Epithelial cell of proximal tubule (primary cell): ENCODE data around the gene TXNDC11. TPM values are rescaled to one million over a fixed set of nuclear protein-coding genes. Genes with fewer than 3 reads are reported as not detected.

ENCODE experiments used
- DNase-seq: peaks from one replicate; pipeline ENCODE4 v3.0.0-alpha.2; 2011; ENCODE audit warnings: low read depth
- H3K4me3 ChIP-seq: 2 replicates; pipeline ENCODE4 v1.5.1; 2011; ENCODE audit warnings: low read depth, mild to moderate bottlenecking, low read length
- total RNA-seq: library from RNA; depleted of rRNA; stranded (reverse); fragments of >200 nt; gene quantifications from 2 replicates; pipeline ENCODE4 v1.2.3, GENCODE V29; 2015
- TF ChIP-seq, protein P1 (sequence below): conservative IDR thresholded peaks from 2 replicates; pipeline ENCODE4 v1.5.1; 2012; ENCODE audit warnings: low read depth, mild to moderate bottlenecking, low read length

TXNDC11 gene
- total RNA-seq, 1 donor from 2014 or later, result 20.2 TPM

DNA sequence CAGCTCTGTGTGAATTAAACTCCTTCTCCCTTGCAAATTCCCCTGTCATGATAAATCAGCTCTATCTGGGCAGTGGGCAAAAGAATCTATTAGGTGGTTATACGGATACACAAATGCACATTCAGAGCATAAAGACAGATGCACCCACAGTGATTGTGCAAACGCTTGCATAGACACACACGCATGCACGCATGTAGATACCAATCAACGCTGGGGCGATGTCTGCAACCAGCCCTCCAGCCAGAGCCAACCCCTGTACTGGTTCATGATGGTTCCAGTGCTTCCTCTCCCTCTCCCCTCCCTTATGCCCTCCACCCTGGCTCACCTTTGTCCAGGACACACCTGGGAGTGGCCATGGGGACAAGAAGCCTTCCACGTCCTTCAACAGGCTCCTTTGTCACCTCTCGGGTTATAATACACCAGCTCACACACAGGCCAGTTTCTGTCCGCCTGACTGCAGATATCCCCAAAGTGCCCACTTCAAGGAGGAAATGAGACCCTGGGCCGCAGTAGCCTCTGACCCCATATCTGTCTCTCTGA is 107.5 kb downstream of the TXNDC11 start:
- no peak overlapping the region for H3K4me3 ChIP-seq
- DNase-seq, result no peak
- TF ChIP-seq, protein P1, sequence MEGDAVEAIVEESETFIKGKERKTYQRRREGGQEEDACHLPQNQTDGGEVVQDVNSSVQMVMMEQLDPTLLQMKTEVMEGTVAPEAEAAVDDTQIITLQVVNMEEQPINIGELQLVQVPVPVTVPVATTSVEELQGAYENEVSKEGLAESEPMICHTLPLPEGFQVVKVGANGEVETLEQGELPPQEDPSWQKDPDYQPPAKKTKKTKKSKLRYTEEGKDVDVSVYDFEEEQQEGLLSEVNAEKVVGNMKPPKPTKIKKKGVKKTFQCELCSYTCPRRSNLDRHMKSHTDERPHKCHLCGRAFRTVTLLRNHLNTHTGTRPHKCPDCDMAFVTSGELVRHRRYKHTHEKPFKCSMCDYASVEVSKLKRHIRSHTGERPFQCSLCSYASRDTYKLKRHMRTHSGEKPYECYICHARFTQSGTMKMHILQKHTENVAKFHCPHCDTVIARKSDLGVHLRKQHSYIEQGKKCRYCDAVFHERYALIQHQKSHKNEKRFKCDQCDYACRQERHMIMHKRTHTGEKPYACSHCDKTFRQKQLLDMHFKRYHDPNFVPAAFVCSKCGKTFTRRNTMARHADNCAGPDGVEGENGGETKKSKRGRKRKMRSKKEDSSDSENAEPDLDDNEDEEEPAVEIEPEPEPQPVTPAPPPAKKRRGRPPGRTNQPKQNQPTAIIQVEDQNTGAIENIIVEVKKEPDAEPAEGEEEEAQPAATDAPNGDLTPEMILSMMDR, result no peak

DNA sequence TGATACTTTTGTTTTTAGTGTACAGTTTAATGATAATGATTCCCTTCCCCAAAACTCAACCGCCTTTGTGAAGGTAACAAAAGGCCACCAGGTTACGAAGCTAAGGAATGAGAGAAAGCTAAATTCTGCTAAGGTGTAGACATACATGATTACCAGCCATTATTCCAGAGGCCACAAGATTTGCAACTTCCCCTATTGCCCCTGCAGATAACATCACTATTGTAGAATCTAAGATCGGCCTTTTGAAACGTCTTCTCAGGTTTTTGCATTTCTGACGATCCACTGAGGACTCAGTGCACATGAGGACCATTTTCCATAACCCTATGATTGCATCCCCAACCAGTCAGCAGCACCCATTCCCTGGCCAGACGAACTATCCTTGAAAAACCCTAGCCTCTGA is 108.3 kb downstream of the TXNDC11 start:
- H3K4me3 ChIP-seq, result no peak overlapping the region
- TF ChIP-seq, protein P1, result no peak
- no peak for DNase-seq

DNA sequence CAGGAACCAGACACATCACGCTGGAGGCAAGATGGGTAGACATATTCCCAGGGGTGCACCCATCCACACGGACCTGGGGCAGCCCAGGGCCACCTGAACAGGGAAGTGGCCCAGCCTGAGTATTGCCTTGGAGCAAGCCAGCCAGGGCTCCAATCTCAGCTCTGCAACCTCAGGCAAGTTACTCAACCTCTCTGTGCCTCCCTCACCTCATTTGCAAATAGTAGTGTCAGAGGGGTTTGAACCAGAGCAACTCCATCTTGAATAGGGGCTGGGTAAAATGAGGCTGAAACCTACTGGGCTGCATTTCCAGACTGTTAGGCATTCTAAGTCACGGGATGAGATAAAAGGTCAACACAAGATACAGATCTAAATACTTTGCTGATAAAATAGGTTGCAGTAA is 109.5 kb downstream of the TXNDC11 start:
- TF ChIP-seq, protein P1, result no peak
- DNase-seq, result no peak
- no peak overlapping the region for H3K4me3 ChIP-seq

DNA sequence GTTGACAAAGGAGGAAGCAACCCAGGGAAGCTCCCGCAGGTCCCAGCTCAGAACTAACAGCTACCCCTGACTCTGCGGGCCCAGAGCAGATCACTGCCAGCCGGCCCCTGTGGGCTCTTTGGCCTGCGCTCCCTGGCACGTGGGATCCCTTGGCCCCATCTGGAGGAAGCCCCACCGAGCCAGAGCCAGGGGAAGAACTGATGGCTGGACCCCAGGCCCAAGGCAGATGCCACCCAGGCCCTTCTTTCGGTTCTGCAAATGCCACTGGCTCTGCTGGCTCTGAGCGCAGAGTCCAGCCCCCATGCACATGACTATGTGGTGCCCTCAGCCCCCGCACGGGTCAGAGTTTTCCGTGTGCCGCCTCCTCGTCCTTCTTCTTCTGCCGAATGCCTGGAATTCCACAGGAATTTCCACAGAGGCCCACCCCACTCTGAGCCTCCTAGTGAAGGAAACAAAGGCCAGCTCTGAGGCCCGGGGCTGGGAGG is 110.2 kb downstream of the TXNDC11 start:
- DNase-seq, result peak; percentile 36
- TF ChIP-seq, protein P1, result no peak
- no peak overlapping the region for H3K4me3 ChIP-seq

DNA sequence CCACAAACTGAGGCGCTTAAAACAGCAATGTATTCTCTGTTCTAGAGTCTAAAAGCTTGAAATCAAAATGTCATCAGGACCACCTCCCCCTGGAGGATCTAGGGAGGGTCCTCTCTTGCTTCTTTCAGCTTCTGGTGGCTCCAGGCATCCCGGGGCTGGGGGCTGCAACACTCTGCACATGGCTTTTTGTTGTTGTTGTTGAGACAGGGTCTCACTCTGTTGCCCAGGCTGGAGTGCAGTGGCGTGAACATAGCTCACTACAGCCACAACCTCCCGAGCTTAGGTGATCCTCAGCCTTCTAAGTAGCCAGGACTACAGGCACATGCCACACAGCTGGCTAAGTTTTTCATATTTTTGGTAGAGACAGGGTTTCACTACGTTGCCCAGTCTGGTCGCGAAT is 111.4 kb downstream of the TXNDC11 start:
- no peak for DNase-seq
- H3K4me3 ChIP-seq, result no peak overlapping the region
- TF ChIP-seq, protein P1, result no peak

DNA sequence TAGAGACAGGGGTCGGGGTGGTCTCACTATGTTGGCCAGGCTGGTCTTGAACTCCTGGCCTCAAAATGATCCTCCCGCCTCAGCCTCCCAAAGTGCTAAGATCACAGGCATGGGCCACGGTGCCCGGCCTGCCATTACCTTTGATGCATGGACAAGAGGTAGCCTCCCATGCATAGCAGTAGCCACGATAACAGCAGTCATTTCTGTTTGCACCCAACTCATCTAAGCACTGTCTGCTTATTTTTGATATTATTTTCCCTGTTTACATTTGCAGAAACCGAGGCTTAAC is 111.9 kb downstream of the TXNDC11 start:
- DNase-seq, result no peak
- no peak overlapping the region for H3K4me3 ChIP-seq
- TF ChIP-seq, protein P1, result no peak

DNA sequence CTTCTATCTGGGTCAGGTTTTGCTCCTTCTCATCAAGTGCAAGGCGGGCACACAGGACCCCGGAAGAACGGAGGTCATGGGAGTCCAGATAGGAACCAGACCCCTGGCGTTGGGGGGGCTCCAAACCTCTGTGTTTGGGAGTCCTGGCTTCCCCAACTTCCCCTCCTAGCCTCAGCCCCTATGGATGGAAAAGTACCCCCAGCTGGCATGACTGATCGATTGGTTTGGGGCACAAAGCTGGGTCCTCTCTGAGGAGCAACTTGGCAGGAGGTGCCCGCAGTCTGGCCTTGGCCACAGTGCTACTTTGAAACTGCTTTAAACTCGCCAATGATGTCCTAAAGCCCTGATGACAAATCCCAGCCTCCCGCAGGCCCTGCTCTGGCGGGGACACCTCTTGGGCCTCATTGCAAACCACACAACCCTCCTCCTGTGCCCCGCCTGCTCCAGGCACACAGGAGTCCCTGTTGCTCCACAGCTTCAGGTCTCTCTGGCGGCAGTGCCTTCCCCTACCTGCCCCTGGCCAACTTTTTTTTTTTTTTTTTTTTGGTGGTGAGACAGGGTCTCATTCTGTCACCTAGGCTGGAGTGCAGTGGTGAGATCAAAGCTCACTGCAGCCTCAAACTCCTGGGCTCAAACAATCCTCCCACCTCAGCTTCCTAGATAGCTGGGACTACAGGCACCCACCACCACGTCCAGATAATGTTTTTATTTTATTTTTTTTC is 112.5 kb downstream of the TXNDC11 start:
- TF ChIP-seq, protein P1, result no peak
- DNase-seq, result no peak
- H3K4me3 ChIP-seq, result no peak overlapping the region
